ENCODE measurements around the gene NIM1K. TPM values are rescaled to one million over a fixed set of nuclear protein-coding genes. Genes with fewer than 3 reads are reported as not detected.

NIM1K gene
- total RNA-seq, 1 experiment from 2014 or later: 0.59 TPM

DNA sequence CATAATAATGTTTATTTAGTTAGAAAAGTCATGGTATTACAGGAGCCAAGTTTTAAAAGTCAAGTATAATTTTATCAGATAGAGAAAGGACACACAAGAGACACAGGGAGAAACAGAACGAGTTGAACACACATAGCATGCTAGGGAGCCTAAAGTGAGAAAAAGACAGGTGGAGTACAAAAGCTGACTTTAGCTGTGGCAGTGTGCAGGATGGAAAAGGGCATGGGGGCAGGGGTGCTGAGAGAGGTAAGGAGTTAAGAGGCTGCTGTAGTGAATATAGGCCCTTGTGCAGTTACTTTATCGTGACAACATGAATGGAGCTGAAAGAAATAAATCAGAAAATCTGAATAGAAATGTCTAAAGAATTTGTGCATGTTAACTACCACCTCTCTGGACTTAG lies 103.2 kb downstream of the NIM1K start:
- intact Hi-C loops (cut with micrococcal nuclease; ENCODE audit: unreplicated experiment) (no loop called here), in situ Hi-C loops (cut with HindIII; ENCODE audit: low pct_unique_long_range_greater_than_20kb, low sequenced_read_pairs) (no loop called here)
- DNase-seq (ENCODE audit: low read depth, low spot score) (no peak), ATAC-seq (no peak)
- BruUV-seq (replicated peaks): no TSS peak
- Histone ChIP-seq H3K9me3 (ENCODE audit: control insufficient read depth, insufficient read depth, low read depth, low read length) (no peaks in the 10 kb centered on the region), H3K4me3 (ENCODE audit: low read depth in 2 of 2, low read length in 2 of 2) (no peak overlapping the region), H3K36me3 (ENCODE audit: control insufficient read depth, insufficient read depth, low read length) (peaks cover 46% of the 10 kb centered on the region), H3K4me1 (ENCODE audit: control insufficient read depth, insufficient read depth, low read length) (no peaks in the 10 kb centered on the region), H3K27me3 (ENCODE audit: control insufficient read depth, insufficient read depth, low read length) (no peaks in the 10 kb centered on the region), H3K27ac (ENCODE audit: low read length) (no peak overlapping the region)
- ChIA-PET POLR2A (interaction anchor here (0.6 kb wide), 1 partner anchor 25 kb away, joined by 7 read pairs; no protein-coding TSS in a partner anchor), CTCF (no interaction called here)
- TF ChIP-seq, protein P1, sequence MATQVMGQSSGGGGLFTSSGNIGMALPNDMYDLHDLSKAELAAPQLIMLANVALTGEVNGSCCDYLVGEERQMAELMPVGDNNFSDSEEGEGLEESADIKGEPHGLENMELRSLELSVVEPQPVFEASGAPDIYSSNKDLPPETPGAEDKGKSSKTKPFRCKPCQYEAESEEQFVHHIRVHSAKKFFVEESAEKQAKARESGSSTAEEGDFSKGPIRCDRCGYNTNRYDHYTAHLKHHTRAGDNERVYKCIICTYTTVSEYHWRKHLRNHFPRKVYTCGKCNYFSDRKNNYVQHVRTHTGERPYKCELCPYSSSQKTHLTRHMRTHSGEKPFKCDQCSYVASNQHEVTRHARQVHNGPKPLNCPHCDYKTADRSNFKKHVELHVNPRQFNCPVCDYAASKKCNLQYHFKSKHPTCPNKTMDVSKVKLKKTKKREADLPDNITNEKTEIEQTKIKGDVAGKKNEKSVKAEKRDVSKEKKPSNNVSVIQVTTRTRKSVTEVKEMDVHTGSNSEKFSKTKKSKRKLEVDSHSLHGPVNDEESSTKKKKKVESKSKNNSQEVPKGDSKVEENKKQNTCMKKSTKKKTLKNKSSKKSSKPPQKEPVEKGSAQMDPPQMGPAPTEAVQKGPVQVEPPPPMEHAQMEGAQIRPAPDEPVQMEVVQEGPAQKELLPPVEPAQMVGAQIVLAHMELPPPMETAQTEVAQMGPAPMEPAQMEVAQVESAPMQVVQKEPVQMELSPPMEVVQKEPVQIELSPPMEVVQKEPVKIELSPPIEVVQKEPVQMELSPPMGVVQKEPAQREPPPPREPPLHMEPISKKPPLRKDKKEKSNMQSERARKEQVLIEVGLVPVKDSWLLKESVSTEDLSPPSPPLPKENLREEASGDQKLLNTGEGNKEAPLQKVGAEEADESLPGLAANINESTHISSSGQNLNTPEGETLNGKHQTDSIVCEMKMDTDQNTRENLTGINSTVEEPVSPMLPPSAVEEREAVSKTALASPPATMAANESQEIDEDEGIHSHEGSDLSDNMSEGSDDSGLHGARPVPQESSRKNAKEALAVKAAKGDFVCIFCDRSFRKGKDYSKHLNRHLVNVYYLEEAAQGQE (IDR thresholded peaks at IDR 0.05; ENCODE audit: insufficient read depth in 1 of 2, low read depth in 2 of 2, low read length in 1 of 2): no peak
- TF ChIP-seq, protein P2, sequence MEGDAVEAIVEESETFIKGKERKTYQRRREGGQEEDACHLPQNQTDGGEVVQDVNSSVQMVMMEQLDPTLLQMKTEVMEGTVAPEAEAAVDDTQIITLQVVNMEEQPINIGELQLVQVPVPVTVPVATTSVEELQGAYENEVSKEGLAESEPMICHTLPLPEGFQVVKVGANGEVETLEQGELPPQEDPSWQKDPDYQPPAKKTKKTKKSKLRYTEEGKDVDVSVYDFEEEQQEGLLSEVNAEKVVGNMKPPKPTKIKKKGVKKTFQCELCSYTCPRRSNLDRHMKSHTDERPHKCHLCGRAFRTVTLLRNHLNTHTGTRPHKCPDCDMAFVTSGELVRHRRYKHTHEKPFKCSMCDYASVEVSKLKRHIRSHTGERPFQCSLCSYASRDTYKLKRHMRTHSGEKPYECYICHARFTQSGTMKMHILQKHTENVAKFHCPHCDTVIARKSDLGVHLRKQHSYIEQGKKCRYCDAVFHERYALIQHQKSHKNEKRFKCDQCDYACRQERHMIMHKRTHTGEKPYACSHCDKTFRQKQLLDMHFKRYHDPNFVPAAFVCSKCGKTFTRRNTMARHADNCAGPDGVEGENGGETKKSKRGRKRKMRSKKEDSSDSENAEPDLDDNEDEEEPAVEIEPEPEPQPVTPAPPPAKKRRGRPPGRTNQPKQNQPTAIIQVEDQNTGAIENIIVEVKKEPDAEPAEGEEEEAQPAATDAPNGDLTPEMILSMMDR (IDR thresholded peaks at IDR 0.05): no peak
- no peak for TF ChIP-seq TCF7L2 (IDR thresholded peaks at IDR 0.05; ENCODE audit: low read depth, low read length)
- TF ChIP-seq SIN3A (IDR thresholded peaks at IDR 0.05; ENCODE audit: borderline replicate concordance, insufficient read depth, low read depth, low read length): no peak
- no peak for TF ChIP-seq POLR2AphosphoS5 (IDR thresholded peaks at IDR 0.05; ENCODE audit: low read depth, low read length)

DNA sequence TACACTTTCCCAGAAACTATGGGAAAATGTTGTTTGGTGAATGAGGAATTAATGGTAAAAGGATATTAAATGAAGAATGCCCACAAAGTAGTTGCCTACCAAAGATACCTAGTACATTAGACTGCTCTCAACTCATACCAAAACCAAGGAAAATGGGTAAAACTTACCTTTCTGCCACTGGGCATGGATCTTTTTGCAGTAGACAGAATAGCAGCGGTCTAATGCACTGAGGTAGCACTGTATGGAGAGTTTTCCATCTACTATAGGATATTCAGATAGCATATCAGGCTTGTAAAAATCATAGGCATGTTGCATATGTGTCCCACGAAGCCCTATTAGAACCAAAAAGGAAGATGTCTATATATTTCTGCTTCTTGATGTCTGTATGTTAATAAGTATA lies 104.8 kb downstream of the NIM1K start:
- ATAC-seq (no peak), DNase-seq (ENCODE audit: low read depth, low spot score) (no peak)
- Histone ChIP-seq H3K27ac (ENCODE audit: low read length) (no peak overlapping the region), H3K4me1 (ENCODE audit: control insufficient read depth, insufficient read depth, low read length) (no peaks in the 10 kb centered on the region), H3K36me3 (ENCODE audit: control insufficient read depth, insufficient read depth, low read length) (peaks cover 40% of the 10 kb centered on the region), H3K9me3 (ENCODE audit: control insufficient read depth, insufficient read depth, low read depth, low read length) (no peaks in the 10 kb centered on the region), H3K4me3 (ENCODE audit: low read depth in 2 of 2, low read length in 2 of 2) (no peak overlapping the region), H3K27me3 (ENCODE audit: control insufficient read depth, insufficient read depth, low read length) (no peaks in the 10 kb centered on the region)
- in situ Hi-C loops (cut with HindIII; ENCODE audit: low pct_unique_long_range_greater_than_20kb, low sequenced_read_pairs) (no loop called here), intact Hi-C loops (cut with micrococcal nuclease; ENCODE audit: unreplicated experiment) (no loop called here)
- CTCF ChIA-PET: no interaction called here
- no TSS peak for BruUV-seq (replicated peaks)
- TF ChIP-seq TCF7L2 (IDR thresholded peaks at IDR 0.05; ENCODE audit: low read depth, low read length): no peak
- no peak for TF ChIP-seq POLR2AphosphoS5 (IDR thresholded peaks at IDR 0.05; ENCODE audit: low read depth, low read length)
- TF ChIP-seq, protein P1 (IDR thresholded peaks at IDR 0.05; ENCODE audit: insufficient read depth in 1 of 2, low read depth in 2 of 2, low read length in 1 of 2): no peak
- TF ChIP-seq SIN3A (IDR thresholded peaks at IDR 0.05; ENCODE audit: borderline replicate concordance, insufficient read depth, low read depth, low read length): no peak
- TF ChIP-seq, protein P2 (IDR thresholded peaks at IDR 0.05): no peak
- POLR2A ChIA-PET: no interaction called here

Measured in Panc1 (cell line).